SH-SY5Y (cell line): ENCODE data around the gene LGI2.

Source experiments
- GATA2 ChIP-seq: IDR thresholded peaks from 2 replicates; pipeline ENCODE4 v1.6.1; 2011; ENCODE audit warnings: mild to moderate bottlenecking, low read depth, low read length
- GATA3 ChIP-seq: IDR thresholded peaks from 2 replicates; pipeline ENCODE4 v1.6.1; 2011; ENCODE audit warnings: low read depth, mild to moderate bottlenecking, low read length, moderate library complexity

DNA sequence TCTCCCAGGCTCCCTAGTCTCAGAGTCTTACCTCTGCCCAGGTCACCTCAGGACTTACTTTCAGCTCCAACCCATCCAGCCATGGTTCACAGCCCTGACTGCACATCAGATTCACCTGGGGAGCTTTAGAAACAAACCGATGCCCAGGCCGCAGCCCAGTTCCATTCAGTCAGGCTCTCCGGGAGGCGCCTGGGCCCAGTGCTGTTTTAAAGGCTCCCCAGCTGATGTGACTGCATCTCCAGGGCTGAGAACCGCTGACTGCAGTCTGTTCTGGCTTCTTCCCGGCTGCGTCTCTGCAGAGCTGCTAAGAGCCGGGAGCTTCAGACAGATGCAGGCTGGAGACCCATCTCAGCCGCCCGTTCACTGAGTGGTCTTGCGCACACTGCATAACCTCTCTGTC is 44.4 kb upstream of the LGI2 start:
- TF ChIP-seq GATA3 (no peak), GATA2 (no peak)
